ENCODE measurements around the gene BACE2.

Gene BACE2

DNA sequence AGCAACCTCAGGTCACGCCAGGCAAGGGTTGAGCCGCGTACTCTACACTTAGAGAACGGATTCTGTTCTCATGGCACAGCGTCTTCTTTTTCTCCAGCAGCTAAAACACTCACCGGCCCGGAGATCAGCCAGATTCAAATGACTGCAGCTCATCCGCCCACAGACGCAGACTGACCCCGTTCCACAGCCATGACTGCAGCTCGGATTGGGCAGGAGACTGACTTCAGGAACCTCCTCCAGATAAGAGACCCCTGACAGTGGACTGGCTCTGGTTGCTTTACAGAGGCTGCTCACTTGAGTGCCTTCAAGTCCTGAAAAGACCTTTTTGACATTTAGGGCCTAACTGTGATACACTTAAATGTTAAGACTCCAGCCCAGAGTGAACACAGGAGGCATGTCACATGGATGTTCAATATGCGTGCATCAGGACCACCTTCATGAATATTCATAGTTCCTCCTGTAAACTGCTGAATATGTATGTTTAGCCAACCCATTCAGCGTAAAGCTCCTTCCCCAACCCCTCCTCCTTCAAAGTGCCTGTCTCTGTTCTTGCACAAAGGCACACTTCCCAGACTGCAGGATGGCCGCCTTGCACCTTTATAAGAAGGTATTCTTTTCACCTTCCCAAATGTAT, 42.6 kb downstream of the BACE2 start:
- peak; percentile 16 for DNase-seq (ENCODE audit: low read depth)
- H3K4me3 ChIP-seq (replicated peaks; ENCODE audit: low read depth, low read length): no peak overlapping the region
- TF ChIP-seq, protein P1, sequence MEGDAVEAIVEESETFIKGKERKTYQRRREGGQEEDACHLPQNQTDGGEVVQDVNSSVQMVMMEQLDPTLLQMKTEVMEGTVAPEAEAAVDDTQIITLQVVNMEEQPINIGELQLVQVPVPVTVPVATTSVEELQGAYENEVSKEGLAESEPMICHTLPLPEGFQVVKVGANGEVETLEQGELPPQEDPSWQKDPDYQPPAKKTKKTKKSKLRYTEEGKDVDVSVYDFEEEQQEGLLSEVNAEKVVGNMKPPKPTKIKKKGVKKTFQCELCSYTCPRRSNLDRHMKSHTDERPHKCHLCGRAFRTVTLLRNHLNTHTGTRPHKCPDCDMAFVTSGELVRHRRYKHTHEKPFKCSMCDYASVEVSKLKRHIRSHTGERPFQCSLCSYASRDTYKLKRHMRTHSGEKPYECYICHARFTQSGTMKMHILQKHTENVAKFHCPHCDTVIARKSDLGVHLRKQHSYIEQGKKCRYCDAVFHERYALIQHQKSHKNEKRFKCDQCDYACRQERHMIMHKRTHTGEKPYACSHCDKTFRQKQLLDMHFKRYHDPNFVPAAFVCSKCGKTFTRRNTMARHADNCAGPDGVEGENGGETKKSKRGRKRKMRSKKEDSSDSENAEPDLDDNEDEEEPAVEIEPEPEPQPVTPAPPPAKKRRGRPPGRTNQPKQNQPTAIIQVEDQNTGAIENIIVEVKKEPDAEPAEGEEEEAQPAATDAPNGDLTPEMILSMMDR (IDR thresholded peaks at IDR 0.05; ENCODE audit: low read length, missing control alignments): no peak

DNA sequence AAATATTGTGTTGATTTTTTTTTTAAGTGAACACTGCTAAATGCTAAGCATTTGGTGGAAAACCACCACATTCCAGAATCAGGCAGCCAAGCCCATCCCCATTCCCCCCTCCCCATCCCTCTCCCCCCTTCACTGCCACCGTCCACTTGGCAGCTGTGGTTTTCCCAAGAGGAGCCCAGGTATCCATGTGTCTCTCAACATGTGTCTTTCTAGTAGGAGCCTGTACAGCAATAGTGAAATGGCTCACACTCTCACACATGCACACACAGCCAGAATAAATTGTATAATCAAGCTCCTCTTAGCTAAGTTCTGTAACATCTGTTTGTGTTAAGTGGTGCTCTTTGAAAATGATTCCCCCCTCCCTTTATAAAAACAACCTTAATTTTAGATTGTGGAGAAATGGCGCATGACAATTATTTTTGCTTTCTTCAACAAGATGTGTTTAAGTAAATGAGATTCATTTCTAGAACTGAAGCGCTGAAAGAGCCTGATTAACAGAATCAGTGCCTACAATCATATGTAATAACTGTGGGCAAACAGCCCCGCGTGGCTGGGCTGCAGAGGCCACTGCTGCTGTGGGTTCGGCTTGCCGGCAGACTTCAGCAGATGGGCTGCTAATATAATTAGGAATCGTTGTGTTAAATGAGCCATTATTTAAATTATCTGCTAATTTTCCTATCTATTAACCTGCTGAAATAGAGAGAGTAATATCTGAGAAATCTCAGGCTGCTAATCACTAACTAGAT, 43.3 kb downstream of the BACE2 start:
- DNase-seq (ENCODE audit: low read depth): no peak
- TF ChIP-seq, protein P1 (IDR thresholded peaks at IDR 0.05; ENCODE audit: low read length, missing control alignments): no peak
- H3K4me3 ChIP-seq (replicated peaks; ENCODE audit: low read depth, low read length): no peak overlapping the region

- TF ChIP-seq, protein P1 (IDR thresholded peaks at IDR 0.05; ENCODE audit: low read length, missing control alignments): no peak
- no peak overlapping the region for H3K4me3 ChIP-seq (replicated peaks; ENCODE audit: low read depth, low read length)
- no peak for DNase-seq (ENCODE audit: low read depth)
Measured at GRCh38 chr21:41213021-41213420, 45.1 kb downstream of the BACE2 start.

DNA sequence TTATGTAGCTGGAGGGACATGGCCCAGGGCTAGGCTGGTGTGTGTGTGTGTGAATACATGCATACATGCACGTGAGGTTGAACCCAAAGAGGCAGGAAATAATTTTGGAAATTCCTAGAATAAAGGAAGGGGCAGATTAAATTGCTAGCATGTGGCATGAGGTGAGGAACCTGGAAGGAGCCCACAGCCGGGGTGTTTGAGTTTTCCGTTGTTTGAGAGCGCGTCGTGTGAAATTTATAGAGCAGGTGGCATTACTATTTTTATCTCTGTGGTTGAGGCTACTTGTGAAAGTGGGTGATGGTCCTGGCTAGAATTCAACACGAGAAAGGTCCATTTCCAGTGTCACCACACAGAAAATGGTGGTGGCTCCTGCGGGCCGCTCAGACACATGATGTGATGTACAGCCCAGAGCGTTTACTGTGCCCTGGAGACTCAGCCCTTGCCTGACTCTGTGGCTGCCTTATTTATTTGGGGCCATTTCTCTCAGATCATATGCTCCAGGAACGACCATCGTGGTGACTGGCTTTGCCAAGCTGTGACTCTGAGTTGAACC, 48.0 kb downstream of the BACE2 start:
- DNase-seq (ENCODE audit: low read depth): no peak
- TF ChIP-seq, protein P1 (IDR thresholded peaks at IDR 0.05; ENCODE audit: low read length, missing control alignments): no peak
- no peak overlapping the region for H3K4me3 ChIP-seq (replicated peaks; ENCODE audit: low read depth, low read length)

- DNase-seq (ENCODE audit: low read depth): no peak
- TF ChIP-seq, protein P1 (IDR thresholded peaks at IDR 0.05; ENCODE audit: low read length, missing control alignments): no peak
- H3K4me3 ChIP-seq (replicated peaks; ENCODE audit: low read depth, low read length): no peak overlapping the region
Measured at GRCh38 chr21:41216486-41216885, 48.5 kb downstream of the BACE2 start.

DNA sequence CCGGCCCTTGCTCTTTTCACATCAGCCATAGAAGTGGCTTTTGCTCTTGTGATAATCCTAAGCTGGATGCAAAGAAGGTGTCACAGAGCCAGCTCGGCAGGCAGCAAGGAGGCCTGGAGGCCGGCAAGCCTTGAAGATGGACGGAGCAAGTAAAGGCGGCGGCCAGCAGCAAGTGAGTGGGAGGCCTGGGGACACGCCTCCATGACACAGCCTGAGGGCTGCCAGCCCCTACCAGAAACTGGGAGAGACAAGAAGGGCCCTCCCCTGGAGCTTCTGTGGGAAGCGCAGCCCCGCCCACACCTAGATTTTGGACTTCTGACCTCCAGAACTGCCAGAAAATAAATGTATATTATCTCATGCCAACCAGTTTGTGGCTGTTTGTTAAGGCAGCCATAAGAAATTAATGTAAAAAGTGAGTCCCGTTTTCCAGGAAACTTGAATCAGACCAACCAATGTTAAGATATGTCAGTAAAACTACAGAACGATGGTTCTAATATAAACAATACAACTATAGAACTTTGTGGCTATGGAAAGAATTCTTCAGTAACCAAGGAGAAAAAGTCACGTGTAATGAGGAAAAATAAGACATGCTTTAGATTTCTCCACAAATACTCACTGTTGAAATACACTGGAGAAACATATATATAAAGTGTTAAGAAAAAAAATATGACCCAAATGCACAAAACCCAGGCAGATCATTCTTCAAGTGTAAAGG, 49.9 kb downstream of the BACE2 start:
- H3K4me3 ChIP-seq (replicated peaks; ENCODE audit: low read depth, low read length): no peak overlapping the region
- peak; percentile 64 for DNase-seq (ENCODE audit: low read depth)
- TF ChIP-seq, protein P1 (IDR thresholded peaks at IDR 0.05; ENCODE audit: low read length, missing control alignments): no peak

All from fibroblast of pulmonary artery (primary cell).